Inflammatory macrophage treated with lipopolysaccharide for 1 hour (primary cell): ENCODE data around the gene TRDN.

Source experiments
- DNase-seq, 2 donors: peaks; one replicate each; pipeline ENCODE4 v3.0.0-alpha.2; 2020 to 2022

Gene TRDN, protein sequence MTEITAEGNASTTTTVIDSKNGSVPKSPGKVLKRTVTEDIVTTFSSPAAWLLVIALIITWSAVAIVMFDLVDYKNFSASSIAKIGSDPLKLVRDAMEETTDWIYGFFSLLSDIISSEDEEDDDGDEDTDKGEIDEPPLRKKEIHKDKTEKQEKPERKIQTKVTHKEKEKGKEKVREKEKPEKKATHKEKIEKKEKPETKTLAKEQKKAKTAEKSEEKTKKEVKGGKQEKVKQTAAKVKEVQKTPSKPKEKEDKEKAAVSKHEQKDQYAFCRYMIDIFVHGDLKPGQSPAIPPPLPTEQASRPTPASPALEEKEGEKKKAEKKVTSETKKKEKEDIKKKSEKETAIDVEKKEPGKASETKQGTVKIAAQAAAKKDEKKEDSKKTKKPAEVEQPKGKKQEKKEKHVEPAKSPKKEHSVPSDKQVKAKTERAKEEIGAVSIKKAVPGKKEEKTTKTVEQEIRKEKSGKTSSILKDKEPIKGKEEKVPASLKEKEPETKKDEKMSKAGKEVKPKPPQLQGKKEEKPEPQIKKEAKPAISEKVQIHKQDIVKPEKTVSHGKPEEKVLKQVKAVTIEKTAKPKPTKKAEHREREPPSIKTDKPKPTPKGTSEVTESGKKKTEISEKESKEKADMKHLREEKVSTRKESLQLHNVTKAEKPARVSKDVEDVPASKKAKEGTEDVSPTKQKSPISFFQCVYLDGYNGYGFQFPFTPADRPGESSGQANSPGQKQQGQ

DNA sequence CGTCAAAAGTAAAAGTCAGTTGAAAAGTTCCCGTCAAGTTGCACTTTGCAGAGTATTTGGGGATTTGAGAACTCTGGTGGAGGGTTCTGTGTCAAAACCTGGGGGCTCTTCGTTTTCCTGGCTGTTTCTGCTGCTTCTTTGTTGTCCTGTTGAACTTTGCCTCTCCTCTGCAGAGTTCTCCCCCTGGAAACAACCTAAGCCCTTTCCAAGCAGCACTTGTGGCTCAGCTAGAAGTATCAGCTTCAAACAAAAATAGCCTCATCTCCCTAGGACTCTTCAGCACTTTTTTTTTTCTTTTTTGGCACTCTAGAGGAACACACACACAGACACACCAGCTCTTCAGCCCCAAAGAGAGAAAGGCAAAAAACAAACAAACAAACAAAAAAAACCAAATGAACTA is at the start of gene TRDN:
Gene TRDN (minus strand): TSS at position 169 of the 400 bp plus-strand sequence. CDS start 175 bp downstream, outside the sequence.
- DNase-seq: no peak

DNA sequence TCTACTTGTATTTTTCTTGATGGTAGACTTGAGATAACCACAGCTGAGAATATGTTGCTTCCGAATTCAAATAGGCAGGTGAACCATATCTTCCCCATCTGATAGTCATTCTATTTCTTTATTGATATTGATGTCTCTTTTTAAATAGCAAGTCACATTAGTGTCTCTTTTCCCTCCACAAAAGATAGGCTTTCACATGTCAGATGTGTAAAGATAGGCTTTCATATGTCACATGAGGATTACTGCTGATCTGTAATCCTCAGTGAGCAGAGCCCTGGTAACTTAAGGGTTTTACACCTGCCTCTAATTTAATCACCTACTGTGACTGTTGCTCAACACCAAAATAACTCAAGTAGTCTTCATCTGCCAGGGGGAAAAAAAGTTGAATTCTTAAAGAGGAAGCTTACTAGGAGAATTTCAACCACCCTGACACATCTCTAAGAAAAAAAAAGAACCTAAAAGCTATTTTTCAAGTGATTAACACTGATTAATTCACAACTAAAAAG is 45.3 kb upstream of the TRDN start:
- DNase-seq: no peak

DNA sequence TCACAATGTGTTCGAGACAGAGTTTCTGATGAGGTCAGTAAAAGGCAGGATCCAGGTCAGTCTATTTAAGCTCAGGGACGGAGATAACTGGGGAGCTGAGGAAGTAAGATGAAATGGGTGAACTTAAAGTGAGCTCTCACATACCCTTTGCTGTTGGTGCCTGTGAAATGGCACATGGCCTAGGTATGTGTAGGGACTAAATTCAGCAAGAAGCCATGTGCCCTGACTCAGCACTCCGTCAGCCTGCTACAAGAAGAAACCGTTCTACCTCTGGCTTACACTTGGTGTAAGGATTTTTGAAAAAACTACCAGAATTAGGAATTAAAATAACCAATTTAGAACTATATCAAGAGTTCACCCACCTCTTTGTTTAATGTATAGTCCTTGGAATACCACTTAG is 41.1 kb upstream of the TRDN start:
- no peak for DNase-seq

DNA sequence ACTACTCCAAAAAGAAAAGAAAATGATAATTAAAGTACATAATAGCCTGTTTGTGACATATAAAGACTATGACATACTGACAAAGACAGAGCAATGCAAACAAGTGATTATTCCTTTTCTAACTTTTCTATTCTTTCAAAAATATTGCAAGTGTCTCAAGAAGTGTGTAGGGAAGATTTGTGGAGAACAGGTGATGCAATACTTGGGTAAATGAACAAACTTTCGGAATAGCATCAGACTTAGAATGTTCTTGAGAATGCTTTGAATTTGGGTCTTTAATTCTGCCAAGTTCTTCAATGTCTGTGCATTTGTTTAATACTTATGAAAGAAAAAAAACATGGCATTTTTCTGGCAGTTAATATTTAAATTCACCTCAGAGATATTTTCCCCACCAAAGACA is 40.0 kb upstream of the TRDN start:
- no peak for DNase-seq

DNA sequence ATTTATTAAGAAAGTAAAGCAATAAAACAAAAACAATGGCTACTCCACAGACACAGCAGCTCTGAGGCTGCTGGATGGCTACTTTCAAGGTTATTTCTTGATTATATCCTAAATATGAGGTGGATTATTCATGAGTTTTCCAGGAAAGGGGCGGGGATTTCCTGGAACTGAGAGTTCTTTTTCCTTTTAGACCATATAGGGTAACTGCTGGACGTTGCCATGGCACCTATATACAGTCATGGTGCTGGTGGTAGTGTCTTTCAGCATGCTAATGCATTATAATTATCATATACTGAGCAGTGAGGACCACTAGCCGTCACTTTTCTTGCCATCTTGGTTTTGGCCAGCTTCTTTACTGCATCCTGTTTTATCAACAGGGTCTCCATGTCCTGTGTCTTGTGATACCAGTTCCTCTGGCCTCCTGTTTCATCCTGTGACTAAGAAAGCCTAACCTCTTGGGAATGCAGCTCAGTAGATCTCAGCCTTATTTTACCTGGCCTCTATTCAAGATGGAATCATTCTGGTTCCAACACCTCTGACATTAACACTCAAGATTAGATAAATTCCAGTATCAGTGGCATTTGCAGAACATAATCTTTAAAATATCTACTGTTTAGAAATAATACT is 32.3 kb upstream of the TRDN start:
- DNase-seq: no peak

- DNase-seq: no peak
These were observed 31.3 kb upstream of the TRDN start for GRCh38 chr6:123668063-123668462.

GRCh38 chr6:123663436-123663835 is 26.7 kb upstream of the TRDN start:
- no peak for DNase-seq

- no peak for DNase-seq
These were observed 26.0 kb upstream of the TRDN start for GRCh38 chr6:123662757-123663156.

DNA sequence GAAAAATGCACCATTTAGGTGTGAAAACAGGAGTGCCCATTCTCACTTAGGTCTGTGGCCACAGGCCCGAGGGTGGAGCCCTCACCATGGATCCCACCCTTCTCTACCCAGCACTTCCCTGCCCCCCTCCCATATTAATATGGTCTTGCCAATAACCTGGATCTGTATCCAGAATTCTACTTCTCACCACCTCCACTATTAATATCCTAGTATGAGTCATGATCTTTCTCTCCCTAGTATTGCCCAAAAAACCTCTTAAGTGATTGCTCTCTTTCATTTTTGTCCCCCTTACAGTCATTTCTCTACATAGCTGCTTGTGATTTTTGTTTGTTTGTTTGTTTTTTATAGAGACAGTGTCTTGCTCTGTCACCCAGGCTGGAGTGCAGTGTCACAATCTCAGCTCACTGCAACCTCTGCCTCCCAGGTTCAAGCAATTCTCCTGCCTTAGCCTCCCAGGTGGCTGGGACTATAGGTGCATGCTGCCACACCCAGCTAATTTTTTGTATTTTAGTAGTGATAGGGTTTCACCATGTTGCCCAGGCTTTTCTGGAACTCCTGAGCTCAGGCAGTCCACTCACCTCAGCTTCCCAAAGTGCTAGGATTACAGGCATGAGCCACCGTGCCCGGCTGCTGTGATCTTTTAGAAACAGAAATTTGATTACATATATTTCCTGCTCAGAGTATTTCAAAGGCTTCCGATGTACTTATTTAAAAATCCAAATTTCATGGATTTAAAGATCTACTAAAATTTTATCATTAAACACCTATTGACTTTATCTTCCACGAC is 24.5 kb upstream of the TRDN start:
- no peak for DNase-seq

DNA sequence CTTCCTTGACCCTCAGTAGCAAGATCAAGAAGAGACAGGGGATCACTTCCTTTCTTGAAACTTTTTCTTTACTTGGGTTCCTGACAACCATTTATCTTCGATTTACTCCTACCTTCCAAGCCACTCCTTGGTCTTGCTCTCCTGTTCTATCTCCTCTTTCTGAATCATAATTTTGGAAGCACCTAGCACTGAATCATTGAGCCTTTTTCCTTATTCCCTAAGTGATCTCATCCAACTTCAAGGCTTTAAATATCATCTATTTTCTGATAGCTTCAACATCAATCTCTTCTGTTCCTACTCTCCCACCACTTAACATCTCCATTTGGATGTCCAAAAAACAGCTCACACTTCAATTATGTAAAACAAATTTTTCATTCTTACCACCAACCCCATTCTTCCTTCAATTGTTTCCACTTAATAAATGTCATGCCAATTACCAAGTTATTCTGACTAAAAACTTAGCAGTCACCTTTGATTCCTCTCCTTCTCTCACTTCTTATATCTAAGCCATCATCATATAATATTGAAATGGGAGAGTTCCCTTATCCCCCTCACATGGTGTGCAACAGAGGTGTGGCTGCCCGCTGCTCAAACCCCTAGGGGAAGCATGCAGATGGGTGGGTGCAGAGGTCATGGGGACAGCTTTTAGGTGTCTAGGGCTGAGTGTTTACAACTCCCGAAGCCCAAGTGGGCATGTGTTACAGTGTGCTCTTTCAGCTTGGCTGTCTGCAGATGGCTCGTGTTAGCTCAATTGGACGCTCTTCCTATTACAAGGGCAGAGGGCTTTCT is 23.4 kb upstream of the TRDN start:
- no peak for DNase-seq

DNA sequence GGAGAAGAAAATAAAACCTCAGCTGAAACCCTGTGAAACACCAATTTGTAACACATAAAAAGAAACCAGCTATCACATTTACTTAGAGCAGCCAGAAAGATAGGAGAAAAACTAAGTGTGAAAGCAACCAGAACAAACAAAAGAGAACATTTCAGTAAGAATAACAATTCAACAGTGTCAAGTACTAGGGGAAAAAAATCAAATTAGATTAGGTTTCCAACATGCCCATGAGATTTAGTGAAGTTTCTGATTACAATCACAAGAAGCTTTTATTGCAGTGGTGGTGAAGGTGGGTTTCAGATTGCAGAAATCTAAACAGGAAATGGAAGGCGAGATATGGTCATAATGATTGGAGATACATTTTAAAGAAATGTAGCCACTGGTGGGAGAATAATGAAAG is 22.1 kb upstream of the TRDN start:
- no peak for DNase-seq

GRCh38 chr6:123655521-123656306 is 19.0 kb upstream of the TRDN start:
- peak in 1 of 2 donors; percentile 3 for DNase-seq

DNA sequence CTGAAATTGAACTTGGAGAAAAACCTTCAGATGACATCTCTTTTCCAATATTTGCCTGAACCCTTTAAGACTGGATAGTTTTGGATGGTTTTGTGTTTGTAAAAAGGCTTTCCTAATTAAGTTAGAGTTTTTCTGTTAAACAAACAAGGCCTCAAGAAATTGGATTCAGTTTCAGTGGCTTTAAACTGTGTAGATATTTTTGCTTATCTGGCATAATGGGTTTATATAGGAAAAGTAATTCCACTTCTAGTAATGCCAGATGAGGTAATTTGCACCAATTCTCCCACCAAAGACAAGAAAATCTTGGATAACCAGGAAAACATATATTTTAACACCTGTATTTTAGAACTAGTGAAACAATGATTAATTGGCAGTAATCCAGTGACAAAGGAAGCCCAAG is 12.0 kb upstream of the TRDN start:
- no peak for DNase-seq

DNA sequence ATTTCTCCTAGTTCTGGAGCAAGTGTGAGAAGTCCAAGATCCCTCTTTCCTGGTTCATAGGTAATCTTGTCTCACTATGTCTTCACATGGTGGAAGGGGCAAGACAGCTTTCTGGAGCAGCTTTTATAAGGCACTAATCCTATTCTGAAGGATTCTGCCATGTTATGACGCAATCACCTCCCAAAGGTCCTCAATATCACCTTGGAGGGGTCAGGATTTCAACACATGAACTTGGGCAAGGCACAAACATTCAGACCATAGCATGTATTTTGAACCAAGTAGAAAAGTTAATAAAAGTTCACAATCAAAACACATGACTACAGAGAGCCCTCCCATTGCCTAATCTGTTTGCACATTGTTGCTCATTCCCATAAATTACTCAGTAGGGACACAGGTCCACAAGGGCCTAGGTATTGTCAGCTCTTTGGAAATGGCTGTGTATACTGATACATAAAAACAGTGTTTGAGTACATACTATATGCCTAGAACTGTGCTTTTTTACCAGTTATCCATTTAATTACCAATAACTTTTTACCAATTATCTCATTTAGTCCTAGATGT is 11.3 kb upstream of the TRDN start:
- DNase-seq: no peak

GRCh38 chr6:123641497-123641896 is 4.7 kb upstream of the TRDN start:
- DNase-seq: no peak

- DNase-seq: no peak
These were observed 3.9 kb upstream of the TRDN start for GRCh38 chr6:123640567-123641187.

- DNase-seq: no peak
These were observed 2.1 kb upstream of the TRDN start for GRCh38 chr6:123638865-123639264.

- DNase-seq: no peak
These were observed 468 bp downstream of the TRDN start for GRCh38 chr6:123636282-123636681.

DNA sequence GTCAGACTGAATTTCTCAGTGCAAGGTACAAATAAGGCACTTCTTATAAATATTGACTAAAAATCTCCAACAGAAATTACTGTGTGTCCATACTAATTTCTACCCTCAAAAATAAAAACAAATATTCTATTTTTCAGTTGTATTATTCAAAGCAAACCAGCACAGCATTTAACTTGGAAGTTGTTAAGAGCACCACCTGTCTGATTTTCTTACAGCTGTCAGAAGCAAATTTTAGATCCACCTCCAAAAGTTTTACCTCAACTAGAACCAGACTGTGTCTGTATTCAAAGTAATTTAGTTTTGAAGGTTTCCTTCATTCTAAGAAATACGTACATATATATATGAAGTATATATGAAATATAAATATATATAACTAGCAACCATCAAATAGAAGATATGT is 1.2 kb downstream of the TRDN start:
- DNase-seq: no peak

DNA sequence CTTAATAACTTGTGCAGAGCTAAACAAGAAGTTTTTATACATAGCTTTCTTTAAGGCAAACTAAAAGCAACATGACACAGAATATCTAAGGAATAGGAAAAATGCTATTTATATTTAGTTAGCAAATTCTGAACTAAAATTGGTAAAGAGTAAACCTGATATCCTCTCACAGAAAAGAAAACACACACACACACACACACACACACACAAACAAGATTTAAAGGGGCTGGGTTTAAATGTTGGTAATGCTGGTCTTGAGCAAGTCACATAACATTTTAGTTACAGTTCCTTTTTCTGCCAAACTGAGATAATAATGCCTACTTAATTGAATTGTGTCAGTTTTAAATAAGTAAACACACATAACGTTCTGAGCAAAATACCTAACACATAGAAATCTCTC is 1.6 kb downstream of the TRDN start:
- no peak for DNase-seq
